Endothelial cell (in vitro differentiated cells): Measurements from ENCODE around the gene DPEP3. TPM values are rescaled to one million over a fixed set of nuclear protein-coding genes. Genes with fewer than 3 reads are reported as not detected.

ENCODE experiments used
- DNase-seq: peaks from one replicate; pipeline ENCODE4 v3.0.0; 2021; ENCODE audit warnings: low spot score
- H3K27ac Mint-ChIP-seq: one replicate; pipeline ENCODE4 v1.8.0; 2021; ENCODE audit warnings: mixed read lengths, inconsistent platforms; ENCODE audit not compliant: unreplicated experiment
- H3K27me3 Mint-ChIP-seq: one replicate; pipeline ENCODE4 v1.8.0; 2021; ENCODE audit warnings: mild to moderate bottlenecking, moderate library complexity, mixed read lengths, inconsistent platforms; ENCODE audit not compliant: unreplicated experiment
- H3K36me3 Mint-ChIP-seq: one replicate; pipeline ENCODE4 v1.8.0; 2021; ENCODE audit warnings: mild to moderate bottlenecking, low read depth, mixed read lengths, inconsistent platforms; ENCODE audit not compliant: unreplicated experiment
- H3K4me1 Mint-ChIP-seq: one replicate; pipeline ENCODE4 v1.8.0; 2021; ENCODE audit warnings: mild to moderate bottlenecking, mixed read lengths, inconsistent platforms; ENCODE audit not compliant: unreplicated experiment
- H3K4me3 Mint-ChIP-seq: one replicate; pipeline ENCODE4 v1.8.0; 2021; ENCODE audit warnings: mild to moderate bottlenecking, mixed read lengths, inconsistent platforms; ENCODE audit not compliant: unreplicated experiment
- H3K9me3 Mint-ChIP-seq: one replicate; pipeline ENCODE4 v1.8.0; 2021; ENCODE audit warnings: mixed read lengths, inconsistent platforms; ENCODE audit not compliant: unreplicated experiment
- CTCF ChIP-seq: fragments of 200-600 bp; sonication (generic); IDR thresholded peaks from one replicate; pipeline ENCODE4 v1.5.0; 2021; ENCODE audit warnings: antibody characterized with exemption; ENCODE audit not compliant: unreplicated experiment
- total RNA-seq: library from RNA; stranded (reverse); fragmentation: NEBNext Ultra II Directional; extraction: Animal tissue kit (Norgen Biotek cat#: 25700); gene quantifications from one replicate; pipeline ENCODE4 v1.2.1, GENCODE V29; 2021; ENCODE audit not compliant: unreplicated experiment

DPEP3 gene
- total RNA-seq, 1 donor from 2014 or later, result not detected

- Mint-ChIP-seq H3K36me3 (peaks cover 8% of the 10 kb centered on the region), H3K27me3 (peaks cover 33% of the 10 kb centered on the region), H3K9me3 (no peaks in the 10 kb centered on the region), H3K4me1 (peaks cover 18% of the 10 kb centered on the region), H3K27ac (peak within 1 kb of the TSS; percentile 90), H3K4me3 (peak within 1 kb of the TSS; percentile 98)
- peak; percentile 30 for DNase-seq
- no peak for TF ChIP-seq CTCF
These were observed 44.0 kb downstream of the DPEP3 start, which contains the start of gene PSMB10 for GRCh38 chr16:67936124-67936879. Gene PSMB10 (minus strand): TSS chr16:67936850. CDS start chr16:67936749, 101 bp downstream.

GRCh38 chr16:67935402-67936123 is 44.7 kb downstream of the DPEP3 start:
- no peak for TF ChIP-seq CTCF
- peaks cover 18% of the 10 kb centered on the region for H3K4me1 Mint-ChIP-seq
- peak; percentile 78 for DNase-seq
- H3K36me3 Mint-ChIP-seq, result peaks cover 8% of the 10 kb centered on the region
- peaks cover 36% of the 10 kb centered on the region for H3K27me3 Mint-ChIP-seq
- H3K4me3 Mint-ChIP-seq, result peak overlapping the region; percentile 98
- H3K27ac Mint-ChIP-seq, result peak overlapping the region; percentile 89
- H3K9me3 Mint-ChIP-seq, result no peaks in the 10 kb centered on the region

- Mint-ChIP-seq H3K4me1 (peaks cover 18% of the 10 kb centered on the region), H3K4me3 (peak overlapping the region; percentile 98), H3K27ac (peak overlapping the region; percentile 61), H3K27me3 (peaks cover 36% of the 10 kb centered on the region), H3K36me3 (peaks cover 8% of the 10 kb centered on the region), H3K9me3 (no peaks in the 10 kb centered on the region)
- no peak for DNase-seq
- TF ChIP-seq CTCF, result no peak
These were observed 45.2 kb downstream of the DPEP3 start for GRCh38 chr16:67935101-67935401.

GRCh38 chr16:67934306-67935100 is 45.8 kb downstream of the DPEP3 start:
- H3K27me3 Mint-ChIP-seq, result peaks cover 36% of the 10 kb centered on the region
- no peak for TF ChIP-seq CTCF
- peak overlapping the region; percentile 98 for H3K4me3 Mint-ChIP-seq
- H3K9me3 Mint-ChIP-seq, result no peaks in the 10 kb centered on the region
- H3K36me3 Mint-ChIP-seq, result peaks cover 8% of the 10 kb centered on the region
- H3K27ac Mint-ChIP-seq, result no peak overlapping the region
- DNase-seq, result no peak
- peaks cover 18% of the 10 kb centered on the region for H3K4me1 Mint-ChIP-seq
